Skeletal muscle satellite cell (primary cell): ENCODE data around the gene ANKS1B.
"Not testable (repeated sequence)": the region's sequence is repeated elsewhere in the genome, so short reads cannot be mapped to it uniquely, and the experiment has no call there.

Experiments
- H3K27me3 ChIP-seq: 2 replicates; pipeline ENCODE4 v1.7.0; 2013; ENCODE audit warnings: low read length; ENCODE audit not compliant: control insufficient read depth, insufficient read depth
- H3K36me3 ChIP-seq: 2 replicates; pipeline ENCODE4 v1.7.0; 2013; ENCODE audit warnings: mild to moderate bottlenecking, control low read depth, low read length; ENCODE audit not compliant: insufficient read depth
- H3K4me1 ChIP-seq: 2 replicates; pipeline ENCODE4 v1.7.0; 2013; ENCODE audit warnings: low read length; ENCODE audit not compliant: control insufficient read depth, insufficient read depth
- H3K4me2 ChIP-seq: 2 replicates; pipeline ENCODE4 v1.7.0; 2013; ENCODE audit warnings: mild to moderate bottlenecking, low read length
- H3K4me3 ChIP-seq: 2 replicates; pipeline ENCODE4 v1.7.0; 2013; ENCODE audit warnings: low read length
- H3K9ac ChIP-seq: 2 replicates; pipeline ENCODE4 v1.7.0; 2013; ENCODE audit warnings: mild to moderate bottlenecking, low read depth, low read length, moderate library complexity
- H3K9me3 ChIP-seq: replicated peaks from 2 replicates; pipeline ENCODE4 v1.7.0; 2013; ENCODE audit warnings: mild to moderate bottlenecking, control low read depth, low read length

ANKS1B gene

DNA sequence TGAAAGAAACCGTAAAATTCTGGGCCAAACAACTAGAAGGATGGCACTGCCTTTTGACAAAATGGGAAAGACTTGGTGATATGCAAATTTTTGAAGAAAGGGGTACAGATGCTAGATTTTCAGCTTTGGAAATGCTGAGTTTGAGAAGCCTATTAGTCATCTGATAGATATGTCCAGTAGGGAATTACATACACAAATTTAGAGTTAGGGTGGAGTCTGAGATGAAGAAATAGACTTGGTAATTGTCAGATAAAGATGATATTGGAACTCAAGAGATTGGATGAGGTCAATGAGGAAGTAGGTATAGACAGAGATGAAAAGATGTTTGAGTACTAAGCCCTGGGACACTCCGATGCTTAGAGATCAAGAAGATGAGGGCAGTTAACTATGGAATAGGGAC lies 184.1 kb downstream of the ANKS1B start:
- Histone ChIP-seq H3K36me3 (no peaks in the 10 kb centered on the region), H3K4me2 (no peak overlapping the region), H3K9ac (no peak overlapping the region), H3K4me3 (no peak overlapping the region), H3K9me3 (no peaks in the 10 kb centered on the region), H3K4me1 (no peaks in the 10 kb centered on the region), H3K27me3 (no peaks in the 10 kb centered on the region)

DNA sequence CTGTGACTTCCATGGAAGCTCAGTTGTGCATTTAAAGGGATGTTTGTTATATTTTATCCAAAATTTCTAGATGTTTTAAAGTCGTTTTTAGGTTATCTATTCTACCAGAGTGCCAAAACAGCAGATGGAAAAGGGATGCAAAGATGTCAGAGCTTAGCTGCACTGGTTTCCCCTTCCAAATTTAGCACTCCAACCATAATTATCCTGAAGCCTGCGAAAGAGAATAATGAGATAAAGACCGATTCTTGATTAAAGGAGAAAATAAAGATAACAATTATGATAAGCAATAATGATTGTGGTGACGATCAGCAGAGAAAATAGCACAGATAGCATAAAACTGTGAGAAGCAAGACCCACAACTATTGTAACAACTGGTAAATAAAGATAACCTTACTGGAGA lies 186.8 kb downstream of the ANKS1B start:
- H3K4me1 ChIP-seq, H3K9ac ChIP-seq, H3K4me2 ChIP-seq, H3K9me3 ChIP-seq, H3K27me3 ChIP-seq, H3K4me3 ChIP-seq, H3K36me3 ChIP-seq: not testable (repeated sequence)

DNA sequence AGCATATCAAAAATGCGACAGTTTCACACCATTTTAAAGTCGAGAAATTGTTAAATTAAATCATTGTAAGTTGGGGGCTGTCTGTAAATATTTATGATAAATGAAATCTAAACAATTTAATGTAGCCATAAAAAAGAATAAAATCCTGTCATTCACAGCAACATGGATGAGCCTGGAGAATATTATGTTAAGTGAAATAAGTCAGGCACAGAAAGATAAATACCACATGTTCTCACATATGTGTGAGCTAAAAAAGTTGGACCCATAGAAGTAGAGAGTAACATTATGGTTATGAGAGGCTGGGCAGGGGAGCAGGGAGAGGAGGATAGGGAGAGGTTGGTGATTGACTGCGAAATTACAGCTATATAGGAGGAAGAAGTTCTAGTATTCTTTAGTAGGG lies 201.3 kb downstream of the ANKS1B start:
- Histone ChIP-seq H3K4me3 (no peak overlapping the region), H3K4me2 (no peak overlapping the region), H3K36me3 (no peaks in the 10 kb centered on the region), H3K4me1 (no peaks in the 10 kb centered on the region), H3K27me3 (no peaks in the 10 kb centered on the region), H3K9me3 (no peaks in the 10 kb centered on the region), H3K9ac (no peak overlapping the region)

- Histone ChIP-seq H3K9ac (no peak overlapping the region), H3K4me3 (no peak overlapping the region), H3K4me1 (no peaks in the 10 kb centered on the region), H3K27me3 (no peaks in the 10 kb centered on the region), H3K9me3 (no peaks in the 10 kb centered on the region), H3K4me2 (no peak overlapping the region), H3K36me3 (no peaks in the 10 kb centered on the region)
Observed at GRCh38 chr12:99772274-99772673, 212.5 kb downstream of the ANKS1B start.

GRCh38 chr12:99771659-99772058 lies 213.1 kb downstream of the ANKS1B start:
- H3K4me2 ChIP-seq, result no peak overlapping the region
- no peaks in the 10 kb centered on the region for H3K4me1 ChIP-seq
- no peaks in the 10 kb centered on the region for H3K27me3 ChIP-seq
- no peaks in the 10 kb centered on the region for H3K9me3 ChIP-seq
- H3K36me3 ChIP-seq, result no peaks in the 10 kb centered on the region
- no peak overlapping the region for H3K4me3 ChIP-seq
- no peak overlapping the region for H3K9ac ChIP-seq

GRCh38 chr12:99769396-99769980 lies 215.2 kb downstream of the ANKS1B start:
- Histone ChIP-seq H3K9ac (no peak overlapping the region), H3K4me2 (no peak overlapping the region), H3K4me1 (no peaks in the 10 kb centered on the region), H3K4me3 (no peak overlapping the region), H3K9me3 (no peaks in the 10 kb centered on the region), H3K27me3 (no peaks in the 10 kb centered on the region), H3K36me3 (no peaks in the 10 kb centered on the region)

GRCh38 chr12:99768758-99769157 lies 216.0 kb downstream of the ANKS1B start:
- no peaks in the 10 kb centered on the region for H3K9me3 ChIP-seq
- H3K4me3 ChIP-seq, result no peak overlapping the region
- H3K4me2 ChIP-seq, result no peak overlapping the region
- no peaks in the 10 kb centered on the region for H3K27me3 ChIP-seq
- H3K4me1 ChIP-seq, result no peaks in the 10 kb centered on the region
- no peaks in the 10 kb centered on the region for H3K36me3 ChIP-seq
- H3K9ac ChIP-seq, result no peak overlapping the region

GRCh38 chr12:99767809-99768208 lies 216.9 kb downstream of the ANKS1B start:
- Histone ChIP-seq H3K36me3 (no peaks in the 10 kb centered on the region), H3K9me3 (no peaks in the 10 kb centered on the region), H3K9ac (peak overlapping the region; percentile 36), H3K4me3 (no peak overlapping the region), H3K4me2 (peak overlapping the region; percentile 47), H3K27me3 (no peaks in the 10 kb centered on the region), H3K4me1 (no peaks in the 10 kb centered on the region)

DNA sequence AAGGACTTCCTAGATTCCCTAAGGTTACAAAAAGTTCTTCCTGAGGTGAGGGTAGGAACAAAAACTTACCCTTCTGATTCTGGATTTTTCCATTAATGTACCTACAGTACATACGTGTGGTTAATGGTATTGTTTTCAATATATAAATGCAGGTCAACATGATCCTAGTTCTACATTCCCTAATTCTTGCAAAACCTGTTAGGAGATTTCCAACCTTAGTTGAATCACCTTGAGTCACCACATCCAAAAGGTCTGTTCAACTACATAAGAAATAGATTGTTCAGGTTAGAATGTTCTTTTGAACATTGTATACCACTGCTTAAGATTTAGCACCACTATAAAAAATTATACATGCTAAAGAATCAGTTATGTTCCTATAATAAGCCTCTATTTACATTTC lies 218.3 kb downstream of the ANKS1B start:
- Histone ChIP-seq H3K27me3 (no peaks in the 10 kb centered on the region), H3K4me1 (no peaks in the 10 kb centered on the region), H3K36me3 (no peaks in the 10 kb centered on the region), H3K9me3 (no peaks in the 10 kb centered on the region), H3K4me3 (no peak overlapping the region), H3K4me2 (no peak overlapping the region), H3K9ac (no peak overlapping the region)

DNA sequence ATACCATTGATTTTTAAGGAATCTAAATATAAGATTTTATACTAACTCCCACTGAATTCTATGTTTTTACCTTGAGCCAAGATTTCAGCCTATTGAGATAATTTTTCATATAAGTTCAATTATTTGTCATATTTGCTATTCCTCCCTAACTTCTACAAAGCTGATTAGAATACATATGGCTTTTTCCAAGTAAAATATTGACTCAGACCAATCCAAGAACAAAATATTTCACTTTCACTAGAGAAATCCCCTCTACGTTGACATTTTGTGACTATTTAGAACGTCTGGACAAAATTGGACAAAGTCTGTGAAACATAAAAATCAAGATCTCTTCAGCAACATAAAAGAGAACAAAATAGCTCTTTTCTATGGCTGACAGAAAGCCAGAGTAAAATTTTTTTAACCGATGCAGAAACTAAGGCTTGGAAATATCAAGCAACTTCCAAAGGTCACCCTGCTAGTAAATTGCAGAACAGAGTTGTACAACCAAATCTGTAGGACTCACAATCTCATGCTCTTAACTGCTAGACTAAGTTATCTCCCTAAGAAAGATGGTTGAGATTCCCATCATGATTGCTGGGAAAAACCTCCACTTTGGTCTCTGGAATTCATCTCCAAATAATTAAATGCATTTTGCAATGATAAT lies 219.1 kb downstream of the ANKS1B start:
- Histone ChIP-seq H3K4me2 (no peak overlapping the region), H3K9ac (no peak overlapping the region), H3K9me3 (no peaks in the 10 kb centered on the region), H3K4me3 (no peak overlapping the region), H3K27me3 (no peaks in the 10 kb centered on the region), H3K4me1 (no peaks in the 10 kb centered on the region), H3K36me3 (no peaks in the 10 kb centered on the region)

DNA sequence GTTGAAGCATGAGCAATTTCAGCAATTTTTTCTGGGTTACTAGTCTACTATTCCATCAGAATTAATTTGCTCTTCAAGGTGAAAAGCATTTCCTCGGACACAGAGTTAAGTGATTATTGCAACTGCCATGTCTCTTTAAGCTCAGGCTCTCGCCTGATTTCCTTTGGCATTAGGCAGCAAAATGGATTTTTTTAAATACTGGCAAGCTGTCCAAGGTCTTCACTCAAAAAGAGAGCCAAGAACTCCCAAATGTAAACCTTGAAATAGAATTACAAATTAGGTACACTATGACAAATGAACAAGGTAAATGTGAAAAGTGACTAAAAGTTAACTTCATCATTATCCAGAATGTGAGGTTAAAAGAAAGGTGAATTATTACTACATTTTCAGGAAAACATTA lies 225.3 kb downstream of the ANKS1B start:
- H3K9ac ChIP-seq, result no peak overlapping the region
- H3K4me2 ChIP-seq, result no peak overlapping the region

GRCh38 chr12:99758997-99759396 lies 225.7 kb downstream of the ANKS1B start:
- no peak overlapping the region for H3K4me2 ChIP-seq
- H3K9me3 ChIP-seq, result no peaks in the 10 kb centered on the region

More for the DNA sequence above, 225.3 kb downstream of the ANKS1B start:
- no peaks in the 10 kb centered on the region for H3K36me3 ChIP-seq
- H3K9me3 ChIP-seq, result no peaks in the 10 kb centered on the region
- no peak overlapping the region for H3K4me3 ChIP-seq
- H3K27me3 ChIP-seq, result no peaks in the 10 kb centered on the region
- no peaks in the 10 kb centered on the region for H3K4me1 ChIP-seq

More at GRCh38 chr12:99758997-99759396, 225.7 kb downstream of the ANKS1B start:
- H3K9ac ChIP-seq, result no peak overlapping the region
- no peaks in the 10 kb centered on the region for H3K4me1 ChIP-seq
- no peak overlapping the region for H3K4me3 ChIP-seq
- H3K27me3 ChIP-seq, result no peaks in the 10 kb centered on the region
- H3K36me3 ChIP-seq, result no peaks in the 10 kb centered on the region
